CD4-positive, alpha-beta T cell treated with Interleukin-21 for 1 hour (primary cell): ENCODE measurements around the gene PHKG2.

Source experiments
- DNase-seq: peaks from one replicate; pipeline ENCODE4 v3.0.0-alpha.2; 2020

Gene PHKG2

GRCh38 chr16:30777591-30778297 lies 29.5 kb downstream of the PHKG2 start:
- no peak for DNase-seq

- DNase-seq, result no peak
Observed at GRCh38 chr16:30778549-30779244, 30.5 kb downstream of the PHKG2 start.

GRCh38 chr16:30779596-30779995 lies 31.4 kb downstream of the PHKG2 start:
- DNase-seq, result no peak

GRCh38 chr16:30780021-30780420 lies 31.8 kb downstream of the PHKG2 start:
- no peak for DNase-seq

GRCh38 chr16:30780549-30780948 lies 32.3 kb downstream of the PHKG2 start:
- no peak for DNase-seq

- DNase-seq, result no peak
Observed at GRCh38 chr16:30782486-30783279, 34.5 kb downstream of the PHKG2 start.

GRCh38 chr16:30783280-30784109 lies 35.3 kb downstream of the PHKG2 start:
- DNase-seq, result no peak

GRCh38 chr16:30784215-30784614 lies 36.0 kb downstream of the PHKG2 start:
- DNase-seq, result no peak

- DNase-seq, result no peak
Observed at GRCh38 chr16:30785126-30786106, 37.2 kb downstream of the PHKG2 start.

- no peak for DNase-seq
Observed at GRCh38 chr16:30786115-30786935, 38.1 kb downstream of the PHKG2 start.

- peak; percentile 40 for DNase-seq
Observed at GRCh38 chr16:30786936-30787612, 38.8 kb downstream of the PHKG2 start, which contains the start of gene ZNF629. Gene ZNF629, minus strand, starts transcription at chr16:30787205. Its CDS starts 2,723 bp downstream, at chr16:30784482.

- no peak for DNase-seq
Observed at GRCh38 chr16:30787613-30788378, 39.6 kb downstream of the PHKG2 start.

- no peak for DNase-seq
Observed at GRCh38 chr16:30793508-30794069, 45.4 kb downstream of the PHKG2 start.

GRCh38 chr16:30794634-30795033 lies 46.4 kb downstream of the PHKG2 start:
- DNase-seq, result no peak

GRCh38 chr16:30797670-30798309 lies 49.6 kb downstream of the PHKG2 start:
- no peak for DNase-seq
